Astrocyte (in vitro differentiated cells and primary cell): ENCODE data around the gene GKN2. TPM values are rescaled to one million over a fixed set of nuclear protein-coding genes. Genes with fewer than 3 reads are reported as not detected.

Experiments used
- DNase-seq: peaks from one replicate; pipeline ENCODE4 v3.0.0-alpha.2; 2010; ENCODE audit warnings: low read depth
- FAIRE-seq: peaks from 2 replicates; lab custom pipeline; 2011; peaks lifted over from hg19 to GRCh38; lab: Jason Lieb, UNC
- H2AFZ ChIP-seq: 2 replicates; pipeline ENCODE4 v1.6.0; 2012; ENCODE audit warnings: low read depth, low read length, inconsistent platforms
- H3K27ac ChIP-seq: 2 replicates; pipeline ENCODE4 v1.5.1; 2011; ENCODE audit warnings: low read depth, low read length, inconsistent platforms
- H3K27me3 ChIP-seq: 2 replicates; pipeline ENCODE4 v1.6.0; 2011; ENCODE audit warnings: low read length, inconsistent platforms; ENCODE audit not compliant: insufficient read depth
- H3K36me3 ChIP-seq: 2 replicates; pipeline ENCODE4 v1.5.1; 2011; ENCODE audit warnings: low read length, inconsistent platforms; ENCODE audit not compliant: insufficient read depth
- H3K4me1 ChIP-seq: 2 replicates; pipeline ENCODE4 v1.5.1; 2011; ENCODE audit warnings: low read length, inconsistent platforms; ENCODE audit not compliant: insufficient read depth
- H3K4me2 ChIP-seq: 2 replicates; pipeline ENCODE4 v1.6.0; 2012; ENCODE audit warnings: low read length, inconsistent platforms
- H3K4me3 ChIP-seq: 2 replicates; pipeline ENCODE4 v1.5.1; 2011; ENCODE audit warnings: low read depth, mild to moderate bottlenecking, low read length, inconsistent platforms; ENCODE audit not compliant: insufficient read depth
- H3K79me2 ChIP-seq: 2 replicates; pipeline ENCODE4 v1.6.0; 2012; ENCODE audit warnings: mild to moderate bottlenecking, low read length, inconsistent platforms; ENCODE audit not compliant: insufficient read depth
- H3K9ac ChIP-seq: 2 replicates; pipeline ENCODE4 v1.6.0; 2012; ENCODE audit warnings: mild to moderate bottlenecking, low read length, inconsistent platforms
- H3K9me3 ChIP-seq: 2 replicates; pipeline ENCODE4 v1.5.1; 2012; ENCODE audit warnings: low read depth, mild to moderate bottlenecking, low read length, inconsistent platforms; ENCODE audit not compliant: insufficient read depth
- H4K20me1 ChIP-seq: 2 replicates; pipeline ENCODE4 v1.6.0; 2012; ENCODE audit warnings: low read length, inconsistent platforms; ENCODE audit not compliant: insufficient read depth
- H3K27ac Mint-ChIP-seq: one replicate; pipeline ENCODE4 v1.8.0; 2021; ENCODE audit warnings: mild to moderate bottlenecking, mixed read lengths; ENCODE audit not compliant: unreplicated experiment
- H3K27me3 Mint-ChIP-seq: one replicate; pipeline ENCODE4 v1.8.0; 2021; ENCODE audit warnings: low read depth, mixed read lengths; ENCODE audit not compliant: unreplicated experiment
- H3K36me3 Mint-ChIP-seq: one replicate; pipeline ENCODE4 v1.8.0; 2021; ENCODE audit warnings: low read depth, mixed read lengths; ENCODE audit not compliant: unreplicated experiment
- H3K4me1 Mint-ChIP-seq: one replicate; pipeline ENCODE4 v1.8.0; 2021; ENCODE audit warnings: low read depth, mixed read lengths; ENCODE audit not compliant: unreplicated experiment
- H3K4me3 Mint-ChIP-seq: one replicate; pipeline ENCODE4 v1.8.0; 2021; ENCODE audit warnings: mild to moderate bottlenecking, moderate library complexity, mixed read lengths; ENCODE audit not compliant: unreplicated experiment
- H3K9me3 Mint-ChIP-seq: one replicate; pipeline ENCODE4 v1.8.0; 2021; ENCODE audit warnings: mild to moderate bottlenecking, mixed read lengths; ENCODE audit not compliant: unreplicated experiment
- CTCF ChIP-seq: IDR thresholded peaks from 2 replicates; pipeline ENCODE4 v1.5.1; 2011; ENCODE audit warnings: low read depth, mild to moderate bottlenecking, inconsistent platforms, low read length, moderate library complexity; ENCODE audit not compliant: insufficient read depth
- EZH2 ChIP-seq: IDR thresholded peaks from 2 replicates; pipeline ENCODE4 v1.6.1; 2012; ENCODE audit warnings: mild to moderate bottlenecking, low read length, inconsistent platforms; ENCODE audit not compliant: insufficient read depth
- total RNA-seq: library from RNA; stranded (reverse); gene quantifications from 2 replicates; pipeline ENCODE4 v1.2.1, GENCODE V29; 2021

The GKN2 gene
- total RNA-seq, 1 donor from 2014 or later, result not detected

- H3K27me3 Mint-ChIP-seq, result peaks cover 10% of the 10 kb centered on the region
- no peaks in the 10 kb centered on the region for H3K36me3 Mint-ChIP-seq
- H3K4me1 Mint-ChIP-seq, result peaks cover 12% of the 10 kb centered on the region
- peaks cover 24% of the 10 kb centered on the region for H3K4me1 ChIP-seq
- no peaks in the 10 kb centered on the region for H3K27me3 ChIP-seq
- no peak overlapping the region for H3K4me2 ChIP-seq
- DNase-seq, result peak; percentile 22
- no peaks in the 10 kb centered on the region for H4K20me1 ChIP-seq
- H2AFZ ChIP-seq, result no peak overlapping the region
- no peak overlapping the region for H3K27ac Mint-ChIP-seq
- H3K27ac ChIP-seq, result no peak overlapping the region
- H3K4me3 Mint-ChIP-seq, result no peak overlapping the region
- FAIRE-seq, result no peak
- H3K36me3 ChIP-seq, result no peaks in the 10 kb centered on the region
- no peak overlapping the region for H3K4me3 ChIP-seq
- H3K9me3 Mint-ChIP-seq, result no peaks in the 10 kb centered on the region
- no peaks in the 10 kb centered on the region for H3K9me3 ChIP-seq
- TF ChIP-seq CTCF, result peak; percentile 97
- TF ChIP-seq EZH2, result no peak
- no peak overlapping the region for H3K9ac ChIP-seq
- H3K79me2 ChIP-seq, result no peaks in the 10 kb centered on the region
These were observed 27.3 kb downstream of the GKN2 start for GRCh38 chr2:68925295-68925896.

GRCh38 chr2:68921646-68922045 lies 31.0 kb downstream of the GKN2 start:
- H3K4me2 ChIP-seq, result peak overlapping the region; percentile 4
- no peaks in the 10 kb centered on the region for H4K20me1 ChIP-seq
- no peak for FAIRE-seq
- TF ChIP-seq CTCF (no peak), EZH2 (no peak)
- H3K27me3 ChIP-seq, result no peaks in the 10 kb centered on the region
- peaks cover 6% of the 10 kb centered on the region for H3K27me3 Mint-ChIP-seq
- peaks cover 23% of the 10 kb centered on the region for H3K4me1 ChIP-seq
- H3K79me2 ChIP-seq, result no peaks in the 10 kb centered on the region
- H3K9me3 Mint-ChIP-seq, result no peaks in the 10 kb centered on the region
- H3K27ac Mint-ChIP-seq, result peak overlapping the region; percentile 27
- DNase-seq, result peak; percentile 82
- H3K4me3 Mint-ChIP-seq, result no peak overlapping the region
- peak overlapping the region; percentile 37 for H3K27ac ChIP-seq
- H3K9ac ChIP-seq, result peak overlapping the region; percentile 28
- no peak overlapping the region for H2AFZ ChIP-seq
- H3K36me3 Mint-ChIP-seq, result no peaks in the 10 kb centered on the region
- H3K9me3 ChIP-seq, result no peaks in the 10 kb centered on the region
- H3K36me3 ChIP-seq, result no peaks in the 10 kb centered on the region
- no peak overlapping the region for H3K4me3 ChIP-seq
- peaks cover 8% of the 10 kb centered on the region for H3K4me1 Mint-ChIP-seq

DNA sequence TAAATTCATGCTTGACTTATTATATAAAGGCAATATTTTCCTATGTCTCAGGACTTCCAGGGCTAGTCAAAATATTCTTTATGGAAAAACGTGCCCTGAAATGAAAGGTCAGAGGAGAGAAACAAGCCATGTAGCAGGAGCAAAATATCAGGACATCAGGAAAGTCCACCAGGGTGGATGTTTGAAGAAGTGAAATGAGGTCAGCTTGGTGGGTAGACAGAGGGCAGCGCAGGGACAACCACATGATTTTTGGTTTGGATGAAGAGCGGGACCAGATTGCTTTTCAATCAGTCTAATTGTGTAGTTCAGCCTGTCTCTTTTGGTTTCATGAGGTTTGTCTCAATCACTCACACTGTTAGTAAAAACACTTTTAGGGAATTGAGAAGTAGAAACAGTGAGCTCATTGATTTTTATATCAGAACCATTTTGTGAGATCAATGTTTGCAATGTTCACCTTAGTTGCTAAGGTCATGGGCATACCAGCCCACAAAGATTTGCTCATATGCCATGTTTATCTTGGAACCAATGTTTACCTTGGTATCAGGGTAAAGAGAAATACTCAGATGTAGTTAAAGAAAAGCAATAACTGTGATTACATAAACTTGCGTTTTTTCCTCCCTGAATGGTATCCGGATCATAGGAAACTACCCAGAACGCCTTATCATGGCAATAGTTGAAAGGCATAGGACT lies 32.1 kb downstream of the GKN2 start:
- Histone ChIP-seq H3K4me3 (no peak overlapping the region), H3K27ac (peak overlapping the region; percentile 39), H3K4me2 (no peak overlapping the region), H4K20me1 (no peaks in the 10 kb centered on the region), H3K79me2 (no peaks in the 10 kb centered on the region), H3K27me3 (no peaks in the 10 kb centered on the region), H3K4me1 (peaks cover 17% of the 10 kb centered on the region), H2AFZ (no peak overlapping the region), H3K36me3 (no peaks in the 10 kb centered on the region), H3K9ac (no peak overlapping the region), H3K9me3 (no peaks in the 10 kb centered on the region)
- no peaks in the 10 kb centered on the region for H3K9me3 Mint-ChIP-seq
- H3K4me1 Mint-ChIP-seq, result peaks cover 7% of the 10 kb centered on the region
- H3K27me3 Mint-ChIP-seq, result no peaks in the 10 kb centered on the region
- TF ChIP-seq CTCF (no peak), EZH2 (no peak)
- DNase-seq (no peak), FAIRE-seq (no peak)
- H3K27ac Mint-ChIP-seq, result no peak overlapping the region
- H3K4me3 Mint-ChIP-seq, result no peak overlapping the region
- no peaks in the 10 kb centered on the region for H3K36me3 Mint-ChIP-seq
